ENCODE measurements around the gene AP5Z1. TPM values are rescaled to one million over a fixed set of nuclear protein-coding genes. Genes with fewer than 3 reads are reported as not detected.

The AP5Z1 gene
- total RNA-seq, 1 experiment from 2014 or later = 15.7 TPM

- no peak for DNase-seq (ENCODE audit: low read depth)
Observed at GRCh38 chr7:4838626-4839334, 63.4 kb downstream of the AP5Z1 start.

GRCh38 chr7:4840079-4840501 is 64.7 kb downstream of the AP5Z1 start:
- no peak for DNase-seq (ENCODE audit: low read depth)

Other genes starting within 250 kb of the AP5Z1 start
- 8.8 and 12.3 TPM in 2 replicates for gene FOXK1, start 93.3 kb upstream of the AP5Z1 start, total RNA-seq (2014; rRNA removed; shearing (Covaris generic))
- gene PAPOLB, start 86.4 kb downstream of the AP5Z1 start, total RNA-seq (2014; rRNA removed; shearing (Covaris generic)) = not detected in 2 replicates
- 0.20 TPM in 1 of 2 replicates, not detected in the other for gene RADIL, start 108.1 kb downstream of the AP5Z1 start, total RNA-seq (2014; rRNA removed; shearing (Covaris generic))
- gene MMD2, start 183.6 kb downstream of the AP5Z1 start, total RNA-seq (2014; rRNA removed; shearing (Covaris generic)) = not detected in 2 replicates